Astrocyte (in vitro differentiated cells and primary cell): ENCODE measurements around the gene PPY. TPM values are rescaled to one million over a fixed set of nuclear protein-coding genes. Genes with fewer than 3 reads are reported as not detected.
"Not testable (repeated sequence)": the region's sequence is repeated elsewhere in the genome, so short reads cannot be mapped to it uniquely, and the experiment has no call there.

Experiments
- DNase-seq: peaks from one replicate; pipeline ENCODE4 v3.0.0-alpha.2; 2010; ENCODE audit warnings: low read depth
- FAIRE-seq: peaks from 2 replicates; lab custom pipeline; 2011; peaks lifted over from hg19 to GRCh38; lab: Jason Lieb, UNC
- H2AFZ ChIP-seq: 2 replicates; pipeline ENCODE4 v1.6.0; 2012; ENCODE audit warnings: low read depth, low read length, inconsistent platforms
- H3K27ac ChIP-seq: 2 replicates; pipeline ENCODE4 v1.5.1; 2011; ENCODE audit warnings: low read depth, low read length, inconsistent platforms
- H3K27me3 ChIP-seq: 2 replicates; pipeline ENCODE4 v1.6.0; 2011; ENCODE audit warnings: low read length, inconsistent platforms; ENCODE audit not compliant: insufficient read depth
- H3K36me3 ChIP-seq: 2 replicates; pipeline ENCODE4 v1.5.1; 2011; ENCODE audit warnings: low read length, inconsistent platforms; ENCODE audit not compliant: insufficient read depth
- H3K4me1 ChIP-seq: 2 replicates; pipeline ENCODE4 v1.5.1; 2011; ENCODE audit warnings: low read length, inconsistent platforms; ENCODE audit not compliant: insufficient read depth
- H3K4me2 ChIP-seq: 2 replicates; pipeline ENCODE4 v1.6.0; 2012; ENCODE audit warnings: low read length, inconsistent platforms
- H3K4me3 ChIP-seq: 2 replicates; pipeline ENCODE4 v1.5.1; 2011; ENCODE audit warnings: low read depth, mild to moderate bottlenecking, low read length, inconsistent platforms; ENCODE audit not compliant: insufficient read depth
- H3K79me2 ChIP-seq: 2 replicates; pipeline ENCODE4 v1.6.0; 2012; ENCODE audit warnings: mild to moderate bottlenecking, low read length, inconsistent platforms; ENCODE audit not compliant: insufficient read depth
- H3K9ac ChIP-seq: 2 replicates; pipeline ENCODE4 v1.6.0; 2012; ENCODE audit warnings: mild to moderate bottlenecking, low read length, inconsistent platforms
- H3K9me3 ChIP-seq: 2 replicates; pipeline ENCODE4 v1.5.1; 2012; ENCODE audit warnings: low read depth, mild to moderate bottlenecking, low read length, inconsistent platforms; ENCODE audit not compliant: insufficient read depth
- H4K20me1 ChIP-seq: 2 replicates; pipeline ENCODE4 v1.6.0; 2012; ENCODE audit warnings: low read length, inconsistent platforms; ENCODE audit not compliant: insufficient read depth
- H3K27ac Mint-ChIP-seq: one replicate; pipeline ENCODE4 v1.8.0; 2021; ENCODE audit warnings: mild to moderate bottlenecking, mixed read lengths; ENCODE audit not compliant: unreplicated experiment
- H3K27me3 Mint-ChIP-seq: one replicate; pipeline ENCODE4 v1.8.0; 2021; ENCODE audit warnings: low read depth, mixed read lengths; ENCODE audit not compliant: unreplicated experiment
- H3K36me3 Mint-ChIP-seq: one replicate; pipeline ENCODE4 v1.8.0; 2021; ENCODE audit warnings: low read depth, mixed read lengths; ENCODE audit not compliant: unreplicated experiment
- H3K4me1 Mint-ChIP-seq: one replicate; pipeline ENCODE4 v1.8.0; 2021; ENCODE audit warnings: low read depth, mixed read lengths; ENCODE audit not compliant: unreplicated experiment
- H3K4me3 Mint-ChIP-seq: one replicate; pipeline ENCODE4 v1.8.0; 2021; ENCODE audit warnings: mild to moderate bottlenecking, moderate library complexity, mixed read lengths; ENCODE audit not compliant: unreplicated experiment
- H3K9me3 Mint-ChIP-seq: one replicate; pipeline ENCODE4 v1.8.0; 2021; ENCODE audit warnings: mild to moderate bottlenecking, mixed read lengths; ENCODE audit not compliant: unreplicated experiment
- EZH2 ChIP-seq: IDR thresholded peaks from 2 replicates; pipeline ENCODE4 v1.6.1; 2012; ENCODE audit warnings: mild to moderate bottlenecking, low read length, inconsistent platforms; ENCODE audit not compliant: insufficient read depth
- total RNA-seq: library from RNA; stranded (reverse); gene quantifications from 2 replicates; pipeline ENCODE4 v1.2.1, GENCODE V29; 2021
- TF ChIP-seq, protein P1 (sequence below): IDR thresholded peaks from 2 replicates; pipeline ENCODE4 v1.5.1; 2011; ENCODE audit warnings: low read depth, mild to moderate bottlenecking, inconsistent platforms, low read length, moderate library complexity; ENCODE audit not compliant: insufficient read depth

PPY gene
- total RNA-seq, 1 donor from 2014 or later, result not detected

- H3K4me1 ChIP-seq, result peaks cover 11% of the 10 kb centered on the region
- H3K4me3 Mint-ChIP-seq, result peak overlapping the region; percentile 82
- H3K27me3 Mint-ChIP-seq, result peaks cover 30% of the 10 kb centered on the region
- no peaks in the 10 kb centered on the region for H3K9me3 ChIP-seq
- H3K4me1 Mint-ChIP-seq, result no peaks in the 10 kb centered on the region
- H3K79me2 ChIP-seq, result no peaks in the 10 kb centered on the region
- no peaks in the 10 kb centered on the region for H4K20me1 ChIP-seq
- peaks cover 12% of the 10 kb centered on the region for H3K36me3 Mint-ChIP-seq
- H3K4me2 ChIP-seq, result peak overlapping the region; percentile 87
- no peaks in the 10 kb centered on the region for H3K9me3 Mint-ChIP-seq
- no peak overlapping the region for H3K27ac Mint-ChIP-seq
- H3K4me3 ChIP-seq, result peak overlapping the region; percentile 48
- FAIRE-seq (no peak), DNase-seq (peak; percentile 63)
- H3K27me3 ChIP-seq, result no peaks in the 10 kb centered on the region
- H2AFZ ChIP-seq, result peak overlapping the region; percentile 74
- peak overlapping the region; percentile 55 for H3K9ac ChIP-seq
- TF ChIP-seq, protein P1, sequence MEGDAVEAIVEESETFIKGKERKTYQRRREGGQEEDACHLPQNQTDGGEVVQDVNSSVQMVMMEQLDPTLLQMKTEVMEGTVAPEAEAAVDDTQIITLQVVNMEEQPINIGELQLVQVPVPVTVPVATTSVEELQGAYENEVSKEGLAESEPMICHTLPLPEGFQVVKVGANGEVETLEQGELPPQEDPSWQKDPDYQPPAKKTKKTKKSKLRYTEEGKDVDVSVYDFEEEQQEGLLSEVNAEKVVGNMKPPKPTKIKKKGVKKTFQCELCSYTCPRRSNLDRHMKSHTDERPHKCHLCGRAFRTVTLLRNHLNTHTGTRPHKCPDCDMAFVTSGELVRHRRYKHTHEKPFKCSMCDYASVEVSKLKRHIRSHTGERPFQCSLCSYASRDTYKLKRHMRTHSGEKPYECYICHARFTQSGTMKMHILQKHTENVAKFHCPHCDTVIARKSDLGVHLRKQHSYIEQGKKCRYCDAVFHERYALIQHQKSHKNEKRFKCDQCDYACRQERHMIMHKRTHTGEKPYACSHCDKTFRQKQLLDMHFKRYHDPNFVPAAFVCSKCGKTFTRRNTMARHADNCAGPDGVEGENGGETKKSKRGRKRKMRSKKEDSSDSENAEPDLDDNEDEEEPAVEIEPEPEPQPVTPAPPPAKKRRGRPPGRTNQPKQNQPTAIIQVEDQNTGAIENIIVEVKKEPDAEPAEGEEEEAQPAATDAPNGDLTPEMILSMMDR, result no peak
- TF ChIP-seq EZH2, result no peak
- H3K36me3 ChIP-seq, result no peaks in the 10 kb centered on the region
- no peak overlapping the region for H3K27ac ChIP-seq
These were observed 42.0 kb downstream of the PPY start for GRCh38 chr17:43900183-43900857.

DNA sequence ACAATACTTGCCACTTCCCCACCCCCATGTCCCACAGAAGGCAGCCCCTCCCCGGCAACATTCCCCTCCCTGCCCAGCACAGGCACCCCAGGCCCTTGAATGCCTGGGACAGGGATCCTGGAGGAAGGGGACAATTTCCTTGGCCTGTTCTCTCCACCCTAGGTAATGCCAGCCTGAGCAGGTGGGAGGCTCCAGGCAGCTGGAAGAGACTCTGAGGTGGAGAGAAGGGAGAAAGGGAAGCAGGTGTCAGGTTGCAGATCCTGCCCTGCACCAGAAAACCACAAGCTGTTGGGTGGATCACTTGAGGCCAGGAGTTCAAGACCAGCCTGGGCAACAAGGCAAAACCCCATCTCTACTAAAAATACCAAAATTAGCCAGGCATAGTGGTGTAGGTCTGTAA is 43.8 kb downstream of the PPY start:
- H4K20me1 ChIP-seq, result no peaks in the 10 kb centered on the region
- H3K4me1 ChIP-seq, result peaks cover 11% of the 10 kb centered on the region
- FAIRE-seq, result no peak
- H3K36me3 ChIP-seq, result no peaks in the 10 kb centered on the region
- H3K36me3 Mint-ChIP-seq, result peaks cover 5% of the 10 kb centered on the region
- TF ChIP-seq, protein P1, result no peak
- H2AFZ ChIP-seq, result no peak overlapping the region
- no peak overlapping the region for H3K27ac Mint-ChIP-seq
- DNase-seq, result no peak
- H3K4me3 Mint-ChIP-seq, result no peak overlapping the region
- H3K9ac ChIP-seq, result no peak overlapping the region
- H3K4me3 ChIP-seq, result no peak overlapping the region
- H3K27me3 ChIP-seq, result no peaks in the 10 kb centered on the region
- peaks cover 18% of the 10 kb centered on the region for H3K27me3 Mint-ChIP-seq
- H3K4me1 Mint-ChIP-seq, result no peaks in the 10 kb centered on the region
- H3K27ac ChIP-seq, result no peak overlapping the region
- H3K9me3 ChIP-seq, result no peaks in the 10 kb centered on the region
- no peaks in the 10 kb centered on the region for H3K9me3 Mint-ChIP-seq
- no peak overlapping the region for H3K4me2 ChIP-seq
- no peaks in the 10 kb centered on the region for H3K79me2 ChIP-seq

GRCh38 chr17:43897831-43898230 is 44.4 kb downstream of the PPY start:
- Mint-ChIP-seq H3K9me3 (no peaks in the 10 kb centered on the region), H3K36me3 (peaks cover 5% of the 10 kb centered on the region)

DNA sequence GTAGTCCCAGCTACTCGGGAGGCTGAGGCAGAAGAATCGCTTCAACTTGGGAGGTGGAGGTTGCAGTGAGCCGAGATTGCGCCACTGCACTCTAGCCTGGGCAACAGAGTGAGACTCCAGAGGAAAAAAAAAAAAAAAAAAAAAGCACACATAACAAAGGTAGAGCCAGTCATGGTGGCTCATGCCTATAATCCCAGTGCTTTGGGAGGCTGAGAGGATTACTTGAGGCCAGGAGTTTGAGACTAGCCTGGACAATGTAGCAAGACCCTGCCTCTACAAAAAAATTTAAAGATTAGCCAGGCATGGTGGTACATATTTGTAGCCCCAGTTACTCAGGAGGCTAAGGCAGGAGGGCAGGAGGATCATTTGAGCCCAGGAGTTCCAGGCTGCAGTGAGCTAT is 47.8 kb downstream of the PPY start:
- not testable (repeated sequence) for H3K27me3 ChIP-seq, H3K79me2 ChIP-seq, H4K20me1 ChIP-seq, FAIRE-seq, H3K4me3 Mint-ChIP-seq, H3K9me3 ChIP-seq, H3K4me3 ChIP-seq, H3K4me1 Mint-ChIP-seq, H3K9ac ChIP-seq, H3K27ac ChIP-seq, H3K36me3 ChIP-seq, H3K4me2 ChIP-seq, H3K36me3 Mint-ChIP-seq, H2AFZ ChIP-seq, H3K27ac Mint-ChIP-seq, H3K4me1 ChIP-seq, DNase-seq, H3K9me3 Mint-ChIP-seq
- peaks cover 13% of the 10 kb centered on the region for H3K27me3 Mint-ChIP-seq

More at GRCh38 chr17:43897831-43898230, 44.4 kb downstream of the PPY start:
- Histone ChIP-seq H4K20me1 (no peaks in the 10 kb centered on the region), H3K4me2 (no peak overlapping the region), H3K4me1 (peaks cover 11% of the 10 kb centered on the region), H2AFZ (no peak overlapping the region), H3K9ac (no peak overlapping the region), H3K27me3 (no peaks in the 10 kb centered on the region), H3K79me2 (no peaks in the 10 kb centered on the region), H3K36me3 (no peaks in the 10 kb centered on the region), H3K9me3 (no peaks in the 10 kb centered on the region), H3K4me3 (no peak overlapping the region), H3K27ac (no peak overlapping the region)
- DNase-seq (no peak), FAIRE-seq (no peak)
- H3K4me3 Mint-ChIP-seq, result no peak overlapping the region
- TF ChIP-seq EZH2, result no peak
- TF ChIP-seq, protein P1, result no peak
- H3K4me1 Mint-ChIP-seq, result no peaks in the 10 kb centered on the region
- H3K27ac Mint-ChIP-seq, result no peak overlapping the region
- H3K27me3 Mint-ChIP-seq, result peaks cover 18% of the 10 kb centered on the region
